Progenitor cell of endocrine pancreas (in vitro differentiated cells): ENCODE results near the gene KIF1A. TPM values are rescaled to one million over a fixed set of nuclear protein-coding genes. Genes with fewer than 3 reads are reported as not detected.

Experiments used
- DNase-seq: peaks from one replicate; pipeline ENCODE4 v3.0.0; 2021; ENCODE audit warnings: low spot score; ENCODE audit not compliant: unreplicated experiment
- H3K27ac Mint-ChIP-seq: 2 replicates; pipeline ENCODE4 v1.8.0; 2021; ENCODE audit warnings: mild to moderate bottlenecking, moderate library complexity, mixed read lengths
- H3K27me3 Mint-ChIP-seq: 2 replicates; pipeline ENCODE4 v1.8.0; 2021; ENCODE audit warnings: mixed read lengths
- H3K36me3 Mint-ChIP-seq: 2 replicates; pipeline ENCODE4 v1.8.0; 2022; ENCODE audit warnings: mixed read lengths; ENCODE audit not compliant: insufficient read depth
- H3K4me1 Mint-ChIP-seq: 2 replicates; pipeline ENCODE4 v1.8.0; 2021; ENCODE audit warnings: low read depth, mixed read lengths
- H3K4me3 Mint-ChIP-seq: 2 replicates; pipeline ENCODE4 v1.8.0; 2021; ENCODE audit warnings: low read depth, mild to moderate bottlenecking, moderate library complexity, mixed read lengths
- H3K9me3 Mint-ChIP-seq: 2 replicates; pipeline ENCODE4 v1.8.0; 2021; ENCODE audit warnings: low read depth, mixed read lengths
- total RNA-seq: library from RNA; stranded (reverse); gene quantifications from 2 replicates; pipeline ENCODE4 v1.2.1, GENCODE V29; 2021
- TF ChIP-seq, protein P1 (sequence below): fragments of 200-600 bp; sonication (generic); IDR thresholded peaks from one replicate; pipeline ENCODE4 v1.5.0; 2021; ENCODE audit warnings: antibody characterized with exemption, mild to moderate bottlenecking; ENCODE audit not compliant: unreplicated experiment

KIF1A gene
- total RNA-seq, 1 donor from 2014 or later: 132 TPM

GRCh38 chr2:240742602-240743095 lies 77.4 kb downstream of the KIF1A start:
- Mint-ChIP-seq H3K36me3 (peaks cover 13% of the 10 kb centered on the region), H3K4me1 (no peaks in the 10 kb centered on the region), H3K27me3 (no peaks in the 10 kb centered on the region), H3K9me3 (no peaks in the 10 kb centered on the region), H3K4me3 (no peak overlapping the region), H3K27ac (no peak overlapping the region)
- TF ChIP-seq, protein P1, sequence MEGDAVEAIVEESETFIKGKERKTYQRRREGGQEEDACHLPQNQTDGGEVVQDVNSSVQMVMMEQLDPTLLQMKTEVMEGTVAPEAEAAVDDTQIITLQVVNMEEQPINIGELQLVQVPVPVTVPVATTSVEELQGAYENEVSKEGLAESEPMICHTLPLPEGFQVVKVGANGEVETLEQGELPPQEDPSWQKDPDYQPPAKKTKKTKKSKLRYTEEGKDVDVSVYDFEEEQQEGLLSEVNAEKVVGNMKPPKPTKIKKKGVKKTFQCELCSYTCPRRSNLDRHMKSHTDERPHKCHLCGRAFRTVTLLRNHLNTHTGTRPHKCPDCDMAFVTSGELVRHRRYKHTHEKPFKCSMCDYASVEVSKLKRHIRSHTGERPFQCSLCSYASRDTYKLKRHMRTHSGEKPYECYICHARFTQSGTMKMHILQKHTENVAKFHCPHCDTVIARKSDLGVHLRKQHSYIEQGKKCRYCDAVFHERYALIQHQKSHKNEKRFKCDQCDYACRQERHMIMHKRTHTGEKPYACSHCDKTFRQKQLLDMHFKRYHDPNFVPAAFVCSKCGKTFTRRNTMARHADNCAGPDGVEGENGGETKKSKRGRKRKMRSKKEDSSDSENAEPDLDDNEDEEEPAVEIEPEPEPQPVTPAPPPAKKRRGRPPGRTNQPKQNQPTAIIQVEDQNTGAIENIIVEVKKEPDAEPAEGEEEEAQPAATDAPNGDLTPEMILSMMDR: no peak
- DNase-seq: no peak

- Mint-ChIP-seq H3K4me3 (no peak overlapping the region), H3K27ac (no peak overlapping the region), H3K9me3 (no peaks in the 10 kb centered on the region), H3K27me3 (no peaks in the 10 kb centered on the region), H3K36me3 (peaks cover 9% of the 10 kb centered on the region), H3K4me1 (no peaks in the 10 kb centered on the region)
- TF ChIP-seq, protein P1: no peak
- DNase-seq: no peak
Observed at GRCh38 chr2:240741091-240741490, 78.9 kb downstream of the KIF1A start.

GRCh38 chr2:240739797-240740196 lies 80.2 kb downstream of the KIF1A start:
- no peaks in the 10 kb centered on the region for H3K27me3 Mint-ChIP-seq
- no peaks in the 10 kb centered on the region for H3K4me1 Mint-ChIP-seq
- peaks cover 9% of the 10 kb centered on the region for H3K36me3 Mint-ChIP-seq
- TF ChIP-seq, protein P1: no peak
- H3K27ac Mint-ChIP-seq: no peak overlapping the region
- H3K9me3 Mint-ChIP-seq: no peaks in the 10 kb centered on the region
- H3K4me3 Mint-ChIP-seq: no peak overlapping the region
- no peak for DNase-seq

DNA sequence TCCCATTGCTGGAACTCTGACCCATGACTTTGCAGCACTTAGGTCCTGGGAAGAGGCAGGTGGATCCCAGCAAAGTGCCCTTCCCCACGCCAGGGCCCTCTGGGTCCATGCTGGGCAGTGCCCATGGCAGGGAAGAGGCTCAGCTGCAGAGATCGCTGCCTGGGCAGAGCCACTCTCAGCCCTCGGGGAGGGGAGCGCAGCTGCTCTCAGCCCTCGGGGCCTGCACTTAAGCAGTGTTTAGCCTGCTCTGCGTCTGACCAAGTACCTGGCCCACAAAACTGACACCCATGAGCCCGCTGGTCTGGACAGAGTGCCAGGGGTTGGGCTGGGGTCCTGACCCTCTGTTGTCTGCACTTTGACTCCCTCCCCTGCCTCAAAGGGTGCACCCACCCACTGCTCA lies 82.1 kb downstream of the KIF1A start:
- Mint-ChIP-seq H3K4me1 (no peaks in the 10 kb centered on the region), H3K9me3 (no peaks in the 10 kb centered on the region), H3K4me3 (no peak overlapping the region), H3K27ac (no peak overlapping the region), H3K27me3 (no peaks in the 10 kb centered on the region), H3K36me3 (peaks cover 11% of the 10 kb centered on the region)
- no peak for DNase-seq
- TF ChIP-seq, protein P1: no peak

GRCh38 chr2:240737512-240737911 lies 82.5 kb downstream of the KIF1A start:
- no peaks in the 10 kb centered on the region for H3K9me3 Mint-ChIP-seq
- no peaks in the 10 kb centered on the region for H3K27me3 Mint-ChIP-seq
- no peak for DNase-seq
- no peak overlapping the region for H3K4me3 Mint-ChIP-seq
- H3K4me1 Mint-ChIP-seq: no peaks in the 10 kb centered on the region
- TF ChIP-seq, protein P1: no peak
- peaks cover 11% of the 10 kb centered on the region for H3K36me3 Mint-ChIP-seq
- no peak overlapping the region for H3K27ac Mint-ChIP-seq
